GM18873 (cell line): ENCODE measurements around the gene SUMO4.

ENCODE experiments used
- ATAC-seq: cut with Tn5 transposase; IDR thresholded peaks from one replicate; pipeline ENCODE4 v1.9.1; 2021; ENCODE audit warnings: mild to moderate bottlenecking, moderate library complexity, moderate number of reproducible peaks; ENCODE audit not compliant: unreplicated experiment, low FRiP score

The SUMO4 gene

DNA sequence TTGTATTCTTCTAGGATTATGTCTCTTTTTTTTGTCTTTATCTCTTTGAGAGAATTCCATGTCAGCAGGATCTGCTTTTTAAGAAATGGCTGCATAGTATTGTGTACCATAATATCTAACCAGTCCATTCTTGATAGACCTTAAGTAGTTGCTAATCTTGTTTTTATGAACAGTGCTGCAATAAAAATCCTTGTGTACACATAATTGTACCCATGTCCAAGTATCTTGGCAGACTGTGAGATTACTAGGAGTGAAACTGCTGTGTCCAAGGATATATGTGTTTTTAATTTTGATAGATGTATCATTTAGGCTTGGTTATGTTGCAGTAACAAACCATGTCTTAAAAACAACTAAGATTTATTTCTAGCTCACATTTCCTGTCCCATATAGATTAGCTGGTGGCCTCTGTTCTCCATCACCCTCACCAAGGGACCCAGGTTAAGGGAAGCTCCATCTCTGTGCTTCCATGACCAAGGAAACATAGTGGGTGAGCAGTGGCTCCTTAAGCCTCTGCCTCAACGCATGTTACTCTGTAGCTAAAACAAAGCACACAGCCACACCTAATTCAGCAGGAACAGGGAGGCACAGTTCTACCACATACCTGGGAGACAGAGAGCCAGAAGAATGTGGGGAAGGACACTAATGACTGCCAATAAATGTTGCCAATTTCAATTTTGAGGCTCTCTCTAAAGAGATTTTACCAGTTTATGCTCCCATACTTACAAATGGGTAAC, 12.1 kb upstream of the SUMO4 start:
- ATAC-seq: no peak

DNA sequence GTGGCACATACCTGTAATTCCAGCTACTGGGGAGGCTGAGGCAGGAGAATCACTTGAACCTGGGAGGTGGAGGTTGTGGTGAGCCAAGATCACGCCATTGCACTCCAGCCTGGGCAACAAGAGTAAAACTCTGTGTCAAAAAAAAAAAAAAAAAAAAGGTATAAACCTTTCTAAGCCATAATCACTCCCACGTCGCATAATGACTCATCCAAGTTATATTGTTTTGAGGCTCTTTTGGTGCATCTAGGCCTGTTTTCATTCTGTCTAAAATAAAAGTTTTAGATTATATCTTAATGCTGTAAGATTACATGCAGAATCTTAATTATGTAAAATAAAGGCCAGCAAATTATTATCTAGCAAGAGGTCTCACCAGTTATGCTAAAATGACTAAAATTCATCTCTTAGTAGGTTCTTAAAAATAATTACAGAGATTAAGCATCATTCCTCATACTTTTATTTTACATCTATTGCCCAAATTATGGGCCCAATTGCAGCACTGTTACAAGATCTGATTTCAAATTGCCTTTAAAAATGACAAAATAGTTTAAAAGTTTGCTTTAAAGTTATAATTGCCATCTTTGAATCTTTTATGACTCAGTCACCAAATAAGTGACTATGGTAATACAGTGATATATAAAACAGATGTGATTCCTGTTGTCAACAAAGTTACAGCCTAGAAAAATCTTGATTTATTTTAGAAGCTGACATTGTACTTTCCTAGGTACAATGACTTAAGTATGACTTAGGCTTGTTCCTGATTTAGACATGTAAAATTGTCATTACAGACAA, 10.4 kb upstream of the SUMO4 start:
- no peak for ATAC-seq

DNA sequence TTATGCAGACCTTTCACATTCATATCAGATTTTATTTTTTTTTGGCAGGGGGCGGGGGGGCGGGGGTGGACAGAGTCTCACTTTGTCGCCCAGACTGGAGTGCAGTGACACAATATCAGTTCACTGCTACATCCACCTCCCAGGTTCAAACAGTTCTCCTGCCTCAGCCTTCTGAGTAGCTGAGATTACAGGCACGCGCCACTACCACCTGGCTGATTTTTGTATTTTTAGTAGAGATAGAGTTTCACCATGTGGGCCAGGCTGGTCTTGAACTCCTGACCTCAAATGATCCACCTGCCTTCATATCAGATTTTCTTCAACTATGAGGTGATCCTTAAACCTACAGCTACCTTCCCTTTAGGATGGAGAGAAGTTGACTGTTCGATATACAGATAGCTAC, 8.0 kb upstream of the SUMO4 start:
- ATAC-seq: no peak

DNA sequence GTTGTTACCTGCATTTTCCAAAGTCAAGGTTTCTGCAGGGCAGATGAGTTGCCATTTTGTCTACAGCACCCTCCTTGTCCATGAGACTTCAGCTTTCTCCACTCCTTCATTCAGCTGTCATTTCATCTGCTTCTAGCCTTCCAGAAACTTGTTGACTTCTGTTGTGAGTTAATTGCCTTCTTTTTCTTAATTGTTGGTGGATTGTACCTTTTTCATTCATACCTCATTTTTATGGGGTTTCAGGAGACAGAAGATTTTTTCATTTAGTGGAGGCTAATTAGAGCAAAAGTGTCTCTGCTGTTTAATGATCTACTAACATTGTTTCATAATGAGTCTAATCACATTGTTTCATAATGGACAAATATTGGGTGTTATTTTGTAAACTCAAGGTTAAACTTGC, 7.5 kb upstream of the SUMO4 start:
- no peak for ATAC-seq

DNA sequence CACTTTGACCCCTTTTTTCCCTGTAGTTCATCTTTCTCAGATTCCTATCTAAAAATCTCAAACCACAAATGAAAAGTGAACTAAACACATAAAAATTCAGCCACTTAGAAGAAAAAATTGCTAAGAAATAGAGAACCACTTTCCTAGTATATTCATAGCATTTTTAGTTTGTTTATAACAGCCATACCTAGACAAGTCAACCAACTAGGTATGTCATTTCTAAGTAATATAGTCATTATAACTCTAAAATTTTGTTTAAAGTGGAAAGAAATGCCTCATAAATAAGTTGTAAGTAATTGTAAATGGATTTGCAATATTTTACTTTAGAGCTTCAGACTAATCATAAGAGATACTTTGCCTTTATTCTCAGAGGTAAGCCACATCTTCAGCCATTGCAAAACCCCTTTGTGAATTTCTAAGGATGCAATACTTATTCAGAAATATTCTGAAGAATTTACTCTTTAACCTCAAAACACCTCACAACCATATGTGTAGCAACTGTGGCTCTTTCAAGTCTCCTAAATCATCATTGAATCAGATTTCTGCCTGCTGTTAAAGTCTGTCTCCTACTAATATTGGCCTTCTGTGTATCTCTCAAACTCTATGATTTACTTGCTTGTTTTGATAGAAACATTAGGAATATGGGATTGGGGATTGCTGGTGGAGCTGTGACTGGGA, 6.9 kb upstream of the SUMO4 start:
- ATAC-seq: no peak

DNA sequence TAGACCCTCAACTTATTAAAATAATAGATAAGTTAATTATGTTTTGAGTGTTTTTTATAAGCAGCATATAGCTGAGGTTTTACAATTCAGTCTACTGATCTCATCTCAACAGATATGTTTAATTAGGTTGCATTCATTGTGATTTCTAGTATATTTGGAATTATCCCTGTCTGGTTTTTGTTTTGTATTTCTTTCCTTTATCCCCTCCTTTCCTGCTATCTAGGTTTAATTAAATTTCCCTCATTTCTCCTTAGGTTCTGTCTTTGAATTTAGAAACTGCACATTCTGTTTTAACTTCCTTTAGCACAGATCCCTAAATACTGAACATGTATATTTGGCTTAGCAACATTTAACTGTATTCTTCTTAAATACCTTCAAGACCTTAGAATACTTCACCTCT, 4.9 kb upstream of the SUMO4 start:
- no peak for ATAC-seq

DNA sequence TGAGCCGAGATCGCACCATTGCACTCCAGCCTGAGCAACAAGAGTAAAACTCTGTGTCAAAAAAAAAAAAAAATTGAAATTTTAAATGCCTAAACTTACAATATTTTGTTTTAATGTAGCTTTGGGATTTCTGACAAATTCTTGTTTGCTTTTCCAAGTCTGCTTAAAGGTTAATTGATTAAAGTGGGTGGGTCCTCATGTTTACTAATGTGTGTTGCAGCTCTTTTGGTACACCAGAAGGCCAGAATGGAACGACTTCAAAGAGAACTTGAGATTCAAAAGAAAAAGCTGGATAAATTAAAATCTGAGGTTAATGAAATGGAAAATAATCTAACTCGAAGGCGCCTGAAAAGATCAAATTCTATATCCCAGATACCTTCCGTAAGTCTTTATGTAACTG, 2.7 kb upstream of the SUMO4 start:
- ATAC-seq: no peak

DNA sequence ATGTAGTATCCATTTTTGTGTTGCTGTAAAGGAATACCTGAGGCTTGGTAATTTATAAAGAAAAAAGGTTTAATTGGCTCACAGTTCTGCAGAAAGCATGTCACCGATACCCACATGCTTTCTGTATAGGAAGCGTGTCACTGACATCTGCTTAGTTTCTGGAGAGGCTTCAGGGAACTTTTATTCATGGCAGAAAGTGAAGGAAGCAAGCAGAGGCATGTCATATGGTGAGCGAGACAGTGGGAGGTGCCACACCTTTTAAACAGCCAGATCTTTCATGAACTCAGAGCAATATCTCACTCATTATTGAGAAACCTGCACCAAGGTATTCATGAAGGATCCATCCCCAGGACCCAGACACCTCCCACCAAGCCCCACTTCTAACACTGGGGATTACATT, 3.5 kb downstream of the SUMO4 start:
- ATAC-seq: no peak

DNA sequence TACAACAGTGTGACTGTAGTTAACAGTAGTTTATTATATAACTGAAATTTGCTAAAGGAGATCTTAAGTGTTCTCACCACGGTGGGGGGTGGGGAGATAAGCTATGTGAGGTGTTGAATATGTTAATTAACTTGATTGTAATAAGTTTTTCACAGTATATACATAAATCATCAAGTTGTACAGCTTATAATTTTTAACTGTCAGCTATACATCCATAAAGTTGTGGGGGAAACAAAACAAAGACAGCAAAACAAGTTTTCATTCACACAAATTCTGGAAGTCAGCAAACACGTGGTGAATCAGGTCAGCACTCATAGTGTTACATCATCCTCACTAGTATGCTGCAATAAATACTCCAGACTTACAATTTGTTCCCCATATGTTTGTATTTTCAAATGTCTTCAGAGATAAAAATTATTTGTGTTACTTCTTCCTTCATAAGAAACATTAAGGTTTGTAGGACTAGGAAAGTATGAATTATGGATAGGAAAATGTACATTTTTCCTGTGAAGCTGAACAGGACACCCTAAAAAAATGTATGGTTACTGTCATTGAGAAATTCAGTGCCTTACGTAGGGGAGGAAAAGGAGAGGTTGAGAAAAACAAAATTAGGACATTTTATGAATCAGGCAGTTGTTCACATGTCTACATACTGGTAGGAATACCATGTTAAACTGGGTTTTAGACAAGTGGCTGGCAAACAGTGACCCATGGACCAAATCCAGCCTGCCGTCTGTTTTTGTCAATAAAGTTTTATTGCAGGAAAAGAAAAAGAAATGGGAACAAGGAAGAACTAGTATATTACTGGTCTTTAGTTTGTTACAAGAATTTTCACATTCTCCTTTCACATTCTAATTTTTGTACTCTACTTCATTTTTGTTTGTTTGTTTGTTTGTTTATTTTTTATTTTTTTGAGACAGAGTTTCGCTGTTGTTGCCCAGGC, 6.0 kb downstream of the SUMO4 start:
- ATAC-seq: no peak

DNA sequence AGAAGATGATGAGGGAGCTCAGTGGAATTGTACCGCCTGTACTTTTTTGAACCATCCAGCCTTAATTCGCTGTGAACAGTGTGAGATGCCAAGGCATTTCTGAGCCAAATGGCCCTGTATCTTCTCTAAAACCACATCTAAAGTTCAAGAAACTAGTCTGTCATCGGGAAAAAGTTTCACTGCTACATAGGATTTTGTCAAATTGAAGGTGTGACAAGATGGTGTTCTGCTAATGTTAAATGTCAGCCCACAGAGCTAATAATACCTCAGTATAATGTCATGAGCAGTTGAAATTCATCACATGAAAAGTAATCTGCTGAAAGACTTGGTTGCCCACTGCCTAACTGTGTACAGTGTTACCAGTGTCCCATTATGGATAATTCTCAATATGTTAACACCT, 9.6 kb downstream of the SUMO4 start:
- no peak for ATAC-seq

DNA sequence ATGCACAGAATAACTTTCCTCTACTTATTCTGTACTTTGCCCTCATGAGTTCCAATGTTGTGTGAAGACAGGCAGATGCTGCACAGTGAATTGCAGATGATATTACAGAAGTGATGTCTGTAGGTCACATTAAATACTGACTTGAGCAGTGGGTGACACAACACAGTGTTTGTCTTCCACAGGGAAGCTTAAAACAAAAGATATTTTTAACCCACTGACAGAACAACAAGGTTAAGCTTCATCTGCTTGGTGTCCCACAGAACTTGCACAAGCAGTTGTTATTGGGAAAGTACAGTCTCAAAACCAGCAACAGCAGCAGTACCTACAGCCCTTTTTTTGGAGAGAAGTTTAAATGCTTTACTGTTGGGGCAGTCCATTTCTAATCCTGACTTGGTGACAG, 10.5 kb downstream of the SUMO4 start:
- no peak for ATAC-seq

DNA sequence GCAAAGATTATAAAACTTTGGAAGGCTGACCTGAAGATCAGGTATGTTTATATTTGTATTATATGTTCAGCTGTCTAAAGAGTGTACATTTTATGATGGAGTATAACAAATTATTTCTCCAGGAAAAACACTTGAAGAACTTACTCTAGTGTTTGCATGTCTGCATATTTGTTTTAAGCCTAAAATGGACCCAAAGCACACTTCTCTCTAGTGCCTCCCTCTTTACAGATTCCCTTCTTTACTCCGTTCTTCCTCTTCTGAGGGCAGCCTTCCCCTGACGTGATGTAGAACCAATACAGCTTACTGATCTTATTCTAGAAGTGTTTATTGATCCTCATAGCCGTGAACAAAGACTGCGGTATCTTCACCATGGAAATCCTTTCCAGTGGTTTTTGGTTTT, 13.9 kb downstream of the SUMO4 start:
- no peak for ATAC-seq

DNA sequence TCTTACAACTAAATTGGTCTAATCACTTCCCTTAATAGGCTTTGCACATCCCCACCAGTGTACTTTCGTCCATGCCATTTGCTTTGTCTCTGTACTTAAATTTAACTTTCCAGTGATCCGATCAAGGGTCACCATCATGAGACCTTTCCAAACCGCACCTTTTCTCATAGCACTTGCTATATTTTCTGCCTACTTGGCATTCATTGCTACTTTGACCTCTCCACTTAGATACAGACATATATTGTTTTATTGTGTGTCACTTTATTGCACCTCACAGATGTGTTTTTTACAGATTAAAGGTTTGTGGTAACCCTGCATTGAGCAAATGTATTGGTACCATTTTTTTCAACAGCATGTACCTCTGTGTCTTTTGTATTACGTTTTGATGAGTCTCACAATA, 14.8 kb downstream of the SUMO4 start:
- ATAC-seq: no peak

DNA sequence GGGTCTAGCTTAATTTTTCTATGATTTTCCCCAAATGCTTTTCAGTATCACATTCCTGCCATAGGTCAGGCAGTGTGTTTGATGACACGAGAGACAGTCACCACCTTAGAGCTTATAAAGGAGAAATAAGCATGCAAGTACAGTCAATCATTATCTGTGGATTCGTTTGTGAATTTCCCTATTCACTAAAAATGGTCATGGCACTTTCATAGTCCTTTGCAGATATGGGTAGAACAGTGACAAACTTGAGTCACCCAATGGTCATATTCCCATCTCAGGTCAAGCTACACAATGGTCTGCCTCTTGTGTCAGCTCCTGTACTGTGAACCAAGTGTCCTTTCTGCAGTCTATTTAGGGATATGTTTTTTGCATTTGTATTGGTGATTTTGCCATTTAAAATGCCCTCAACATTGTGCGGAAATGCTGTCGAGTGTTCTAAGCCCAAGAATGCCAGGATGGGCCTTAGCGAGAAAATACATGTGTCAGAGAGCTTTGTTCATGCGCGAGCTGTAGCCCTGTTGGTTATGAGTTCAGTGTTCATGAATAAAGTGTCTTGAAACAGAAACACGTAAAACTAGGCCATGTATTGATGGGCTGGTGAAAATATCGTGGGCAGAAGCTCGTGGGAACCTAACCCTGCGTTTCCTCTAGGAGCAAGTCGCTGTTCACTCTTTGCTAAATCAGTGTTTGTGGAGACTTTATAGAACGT, 19.8 kb downstream of the SUMO4 start:
- ATAC-seq: no peak

DNA sequence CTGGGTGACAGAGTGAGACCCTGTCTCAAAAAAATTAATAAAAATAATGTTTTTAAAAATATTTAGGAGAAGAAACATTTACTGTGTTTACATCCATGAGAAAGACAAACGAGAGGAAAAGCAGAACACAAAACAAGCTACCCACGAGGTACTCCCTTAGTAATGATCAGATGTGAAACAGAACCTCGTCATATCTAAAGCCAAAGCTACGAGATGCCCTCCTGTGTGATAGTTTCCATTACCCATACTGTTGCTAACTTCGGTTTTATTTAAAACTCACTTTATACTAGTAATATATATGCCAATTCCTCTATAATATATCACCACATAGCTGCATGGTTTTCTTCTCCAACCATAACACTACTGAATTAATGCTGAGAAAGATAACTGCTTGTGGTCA, 21.1 kb downstream of the SUMO4 start:
- ATAC-seq: no peak

DNA sequence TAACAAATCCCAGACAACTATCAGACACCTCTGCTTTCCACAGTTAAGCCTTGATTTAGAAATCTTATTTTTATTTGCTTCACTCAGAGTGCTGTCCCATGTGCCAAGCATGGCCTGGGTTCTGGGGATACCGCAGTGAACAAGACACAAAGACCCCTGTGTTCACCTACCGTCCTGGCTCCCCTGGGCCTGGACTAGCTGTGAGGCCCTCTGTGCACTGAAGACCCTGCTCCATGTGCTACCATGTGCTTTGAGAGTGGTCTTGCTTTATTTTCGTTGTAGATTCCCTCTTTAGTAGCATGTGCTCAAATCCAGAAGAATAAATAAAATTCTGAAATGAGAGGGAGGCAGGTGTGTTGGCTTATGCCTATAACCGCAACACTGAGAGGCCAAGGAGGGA, 22.5 kb downstream of the SUMO4 start:
- ATAC-seq: no peak

DNA sequence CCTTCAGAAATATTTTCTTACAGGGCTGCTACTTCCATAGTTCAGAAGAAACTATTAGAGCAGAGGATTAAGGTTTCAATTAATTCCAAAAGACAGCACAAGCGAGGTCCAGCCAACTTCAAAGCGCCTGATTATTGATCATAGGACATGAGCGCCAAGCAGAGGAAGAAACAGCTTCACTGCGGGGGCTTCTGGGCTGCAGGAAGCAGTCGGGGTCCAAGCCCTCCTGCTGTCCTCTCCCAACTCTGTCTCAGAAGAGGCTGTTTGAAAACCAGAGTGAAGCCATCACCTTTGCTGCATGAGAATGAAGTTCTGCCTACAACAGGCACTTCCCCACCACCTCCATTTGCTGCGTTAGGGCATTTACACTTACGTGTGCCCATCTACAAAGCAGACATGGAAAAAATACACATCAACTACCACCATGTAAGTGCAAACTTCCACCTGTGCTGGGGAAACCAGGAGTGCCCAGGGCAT, 23.9 kb downstream of the SUMO4 start:
- ATAC-seq: no peak

DNA sequence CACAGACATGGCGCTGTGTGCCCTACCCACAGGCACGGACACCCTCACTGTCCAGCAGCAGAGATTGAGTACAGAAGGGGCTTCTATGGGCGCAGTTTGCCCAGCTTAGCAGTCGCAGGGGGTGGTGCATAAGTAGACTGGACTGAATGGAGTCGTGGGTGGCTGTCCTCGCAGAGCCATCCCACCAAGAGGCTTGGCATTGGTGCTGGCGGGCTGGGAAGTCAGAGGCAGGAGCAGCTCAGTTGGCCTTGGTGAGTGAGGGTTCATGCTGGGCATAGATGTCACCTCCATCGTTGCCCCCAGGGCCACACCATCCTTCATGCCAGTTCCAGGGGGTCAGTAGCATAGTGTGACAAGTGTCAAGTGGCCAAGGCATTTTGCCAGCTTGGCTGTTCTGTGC, 25.2 kb downstream of the SUMO4 start:
- no peak for ATAC-seq

DNA sequence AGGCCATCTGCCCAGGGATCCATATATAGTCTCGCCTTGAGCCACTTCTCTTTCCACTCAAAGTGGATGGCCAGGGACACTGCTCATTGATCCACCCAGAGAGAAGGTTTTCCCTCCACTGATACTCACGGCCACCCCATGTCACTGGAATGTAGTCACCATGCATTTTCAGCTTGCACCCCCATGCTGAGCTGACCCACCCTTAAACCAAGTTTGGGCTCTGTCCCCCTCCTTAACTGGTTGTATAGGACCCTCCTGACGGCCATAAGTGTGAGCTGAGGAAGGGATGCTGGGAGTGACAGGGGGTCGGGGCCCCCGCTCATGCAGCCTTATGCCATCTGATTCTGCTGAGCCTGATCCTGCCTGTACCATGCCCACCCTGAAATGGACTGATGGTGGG, 25.7 kb downstream of the SUMO4 start:
- no peak for ATAC-seq

DNA sequence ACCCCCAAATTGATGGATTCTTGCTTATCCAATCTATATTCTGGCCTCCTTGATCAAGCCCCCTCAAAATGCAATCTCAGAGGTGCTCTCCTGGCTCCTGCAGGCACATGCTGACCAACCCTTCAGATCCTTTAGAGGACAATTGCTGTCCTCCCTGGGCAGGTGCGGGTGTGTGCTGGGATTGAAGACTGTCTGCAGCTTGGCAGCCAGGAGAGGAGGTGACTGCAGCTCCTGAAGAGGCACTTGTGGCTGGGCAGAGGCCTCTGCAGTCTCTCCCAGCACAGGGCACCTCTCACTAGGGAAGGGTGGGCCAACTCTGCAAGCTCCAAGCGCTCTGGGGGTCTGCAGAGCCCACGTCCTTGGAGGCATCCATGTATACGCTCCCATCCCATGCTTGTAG, 28.5 kb downstream of the SUMO4 start:
- no peak for ATAC-seq
